NB4 (cell line): ENCODE measurements around the gene DCLK1.

ENCODE experiments used
- CTCF ChIP-seq: IDR thresholded peaks from one replicate; pipeline ENCODE4 v1.5.1; 2012; ENCODE audit warnings: low read depth, low read length
- MAX ChIP-seq: IDR thresholded peaks from 2 replicates; pipeline ENCODE4 v1.6.1; 2011; ENCODE audit warnings: low read depth, low read length
- POLR2A ChIP-seq: IDR thresholded peaks from 2 replicates; pipeline ENCODE4 v1.6.1; 2011; ENCODE audit warnings: mild to moderate bottlenecking; ENCODE audit not compliant: insufficient read length; ENCODE audit errors: extremely low read depth

- no peak for TF ChIP-seq CTCF
- TF ChIP-seq POLR2A, result no peak
- no peak for TF ChIP-seq MAX
Measured at GRCh38 chr13:36125841-36126240, 5.3 kb downstream of the DCLK1 start.
